Transverse colon (tissue), 4 donors: ENCODE measurements around the gene CFAP97.

ENCODE experiments used
- CTCF ChIP-seq, 5 experiments: fragments of 200-600 bp in 3 of 5; fragments of 450-650 bp in 2 of 5; sonication (generic) in 3 of 5; IDR thresholded peaks; 1 replicate in 2 of 5; 2 replicates in 3 of 5; pipeline ENCODE4 v1.5.1; 2016 to 2017; ENCODE audit warnings: antibody characterized with exemption in 5 of 5, inconsistent platforms in 3 of 5, mild to moderate bottlenecking in 2 of 5, moderate library complexity in 1 of 5
- POLR2AphosphoS5 ChIP-seq, 3 donors: sonication (generic); formaldehyde crosslinking; IDR thresholded peaks; one replicate each; pipeline ENCODE4 v1.6.1; 2016; ENCODE audit warnings: antibody characterized with exemption in 3 of 3

DNA sequence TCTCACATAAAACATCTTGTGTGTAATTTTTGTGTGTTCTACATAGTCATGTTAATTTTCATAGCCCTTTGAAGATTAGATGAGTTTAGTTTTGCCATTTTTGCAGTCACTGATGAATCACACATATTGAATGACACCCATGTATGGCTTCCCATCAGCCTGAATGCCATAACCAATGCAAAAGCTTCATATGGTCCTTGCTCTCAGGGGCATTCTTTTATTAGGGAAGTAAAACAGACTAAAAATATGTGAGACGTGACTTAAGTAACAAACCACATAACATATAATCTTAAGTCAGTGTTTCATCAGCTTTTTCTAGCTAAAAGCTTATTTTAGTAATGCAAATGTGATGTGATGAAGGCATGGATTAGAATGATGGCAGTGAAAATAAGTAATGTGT lies 52.5 kb downstream of the CFAP97 start:
- TF ChIP-seq CTCF (IDR thresholded peaks at IDR 0.05), result no peak
- TF ChIP-seq POLR2AphosphoS5 (IDR thresholded peaks at IDR 0.05), result no peak
